ENCODE measurements around the gene GPHN.
"Not testable (repeated sequence)": the region's sequence is repeated elsewhere in the genome, so short reads cannot be mapped to it uniquely, and the experiment has no call there.

DNA sequence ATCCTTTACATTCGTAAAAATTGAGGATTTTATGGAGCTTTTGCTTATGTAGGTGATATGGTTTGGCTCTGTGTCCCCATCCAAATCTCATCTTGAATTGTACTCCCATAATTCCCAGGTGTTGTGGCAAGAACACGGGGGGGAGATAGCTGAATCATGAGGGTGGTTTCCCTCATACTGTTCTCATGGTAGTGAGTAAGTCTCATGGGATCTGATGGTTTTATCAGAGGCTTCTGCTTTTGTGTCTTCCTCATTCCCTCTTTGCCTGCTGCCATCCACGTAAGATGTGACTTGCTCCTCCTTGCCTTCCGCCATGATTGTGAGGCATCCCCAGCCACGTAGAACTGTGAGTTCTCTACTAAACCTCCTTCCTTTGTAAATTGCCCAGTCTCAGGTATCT, 5.1 kb upstream of the GPHN start:
- TF ChIP-seq, protein P1, sequence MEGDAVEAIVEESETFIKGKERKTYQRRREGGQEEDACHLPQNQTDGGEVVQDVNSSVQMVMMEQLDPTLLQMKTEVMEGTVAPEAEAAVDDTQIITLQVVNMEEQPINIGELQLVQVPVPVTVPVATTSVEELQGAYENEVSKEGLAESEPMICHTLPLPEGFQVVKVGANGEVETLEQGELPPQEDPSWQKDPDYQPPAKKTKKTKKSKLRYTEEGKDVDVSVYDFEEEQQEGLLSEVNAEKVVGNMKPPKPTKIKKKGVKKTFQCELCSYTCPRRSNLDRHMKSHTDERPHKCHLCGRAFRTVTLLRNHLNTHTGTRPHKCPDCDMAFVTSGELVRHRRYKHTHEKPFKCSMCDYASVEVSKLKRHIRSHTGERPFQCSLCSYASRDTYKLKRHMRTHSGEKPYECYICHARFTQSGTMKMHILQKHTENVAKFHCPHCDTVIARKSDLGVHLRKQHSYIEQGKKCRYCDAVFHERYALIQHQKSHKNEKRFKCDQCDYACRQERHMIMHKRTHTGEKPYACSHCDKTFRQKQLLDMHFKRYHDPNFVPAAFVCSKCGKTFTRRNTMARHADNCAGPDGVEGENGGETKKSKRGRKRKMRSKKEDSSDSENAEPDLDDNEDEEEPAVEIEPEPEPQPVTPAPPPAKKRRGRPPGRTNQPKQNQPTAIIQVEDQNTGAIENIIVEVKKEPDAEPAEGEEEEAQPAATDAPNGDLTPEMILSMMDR (IDR thresholded peaks at IDR 0.05) = not testable (repeated sequence)
- not testable (repeated sequence) for TF ChIP-seq POLR2AphosphoS5, POLR2A, EP300 (IDR thresholded peaks at IDR 0.05)

Data from upper lobe of left lung (tissue), 4 donors.